SU-DHL-6 (cell line): ENCODE results near the gene AGFG1.

Experiments
- EZH2phosphoT487 ChIP-seq: fragments of 200-600 bp; sonication (generic), shearing (Covaris generic); conservative IDR thresholded peaks from 2 replicates; pipeline ENCODE4 v1.6.1; 2018; ENCODE audit warnings: mild to moderate bottlenecking, antibody characterized with exemption, low read length, moderate library complexity, mixed read lengths
- TF ChIP-seq, protein P1 (sequence below): fragments of 200-600 bp; sonication (generic); IDR thresholded peaks from one replicate; pipeline ENCODE4 v1.5.1; 2017; ENCODE audit warnings: antibody characterized with exemption, mild to moderate bottlenecking, low read length, moderate library complexity; ENCODE audit not compliant: insufficient read depth, poor library complexity, severe bottlenecking

DNA sequence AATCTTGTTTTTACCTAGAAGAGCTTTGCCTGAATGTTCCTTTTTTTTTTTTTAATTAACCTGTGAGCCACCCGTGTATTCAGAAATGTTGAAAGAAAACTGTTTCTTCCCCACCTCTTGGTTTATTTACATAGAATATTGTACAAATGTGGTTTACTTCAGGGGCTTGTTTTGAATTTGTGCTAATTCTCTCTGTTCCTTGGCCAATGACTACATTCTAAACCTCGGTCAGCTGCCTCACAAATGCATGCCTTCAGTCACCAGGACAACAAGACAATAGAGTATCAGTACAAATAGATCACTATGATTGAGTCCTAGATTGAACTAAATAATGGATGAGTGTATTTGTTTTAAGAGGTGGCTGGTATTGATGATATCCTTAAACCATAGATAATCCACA, 36.0 kb downstream of the AGFG1 start:
- TF ChIP-seq, protein P1, sequence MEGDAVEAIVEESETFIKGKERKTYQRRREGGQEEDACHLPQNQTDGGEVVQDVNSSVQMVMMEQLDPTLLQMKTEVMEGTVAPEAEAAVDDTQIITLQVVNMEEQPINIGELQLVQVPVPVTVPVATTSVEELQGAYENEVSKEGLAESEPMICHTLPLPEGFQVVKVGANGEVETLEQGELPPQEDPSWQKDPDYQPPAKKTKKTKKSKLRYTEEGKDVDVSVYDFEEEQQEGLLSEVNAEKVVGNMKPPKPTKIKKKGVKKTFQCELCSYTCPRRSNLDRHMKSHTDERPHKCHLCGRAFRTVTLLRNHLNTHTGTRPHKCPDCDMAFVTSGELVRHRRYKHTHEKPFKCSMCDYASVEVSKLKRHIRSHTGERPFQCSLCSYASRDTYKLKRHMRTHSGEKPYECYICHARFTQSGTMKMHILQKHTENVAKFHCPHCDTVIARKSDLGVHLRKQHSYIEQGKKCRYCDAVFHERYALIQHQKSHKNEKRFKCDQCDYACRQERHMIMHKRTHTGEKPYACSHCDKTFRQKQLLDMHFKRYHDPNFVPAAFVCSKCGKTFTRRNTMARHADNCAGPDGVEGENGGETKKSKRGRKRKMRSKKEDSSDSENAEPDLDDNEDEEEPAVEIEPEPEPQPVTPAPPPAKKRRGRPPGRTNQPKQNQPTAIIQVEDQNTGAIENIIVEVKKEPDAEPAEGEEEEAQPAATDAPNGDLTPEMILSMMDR, result no peak
- TF ChIP-seq EZH2phosphoT487, result no peak
